NT2/D1 (cell line): ENCODE data around the gene TMEM151A.

Source experiments
- DNase-seq: peaks from one replicate; pipeline ENCODE4 v3.0.0-alpha.2; 2011; ENCODE audit warnings: low read depth, low spot score
- H3K27me3 ChIP-seq: 2 replicates; pipeline ENCODE4 v1.6.0; 2011; ENCODE audit warnings: mild to moderate bottlenecking; ENCODE audit not compliant: insufficient read length, insufficient read depth
- H3K36me3 ChIP-seq: 2 replicates; pipeline ENCODE4 v1.6.1; 2011; ENCODE audit warnings: mild to moderate bottlenecking, low read length, mixed read lengths; ENCODE audit not compliant: insufficient read depth, insufficient read length
- H3K4me1 ChIP-seq: 2 replicates; pipeline ENCODE4 v1.5.1; 2011; ENCODE audit not compliant: insufficient read depth, insufficient read length
- H3K4me3 ChIP-seq: 2 replicates; pipeline ENCODE4 v1.5.1; 2011; ENCODE audit warnings: low read depth; ENCODE audit not compliant: insufficient read length
- H3K9ac ChIP-seq: 2 replicates; pipeline ENCODE4 v1.6.0; 2011; ENCODE audit warnings: low read depth; ENCODE audit not compliant: insufficient read length
- H3K9me3 ChIP-seq: 2 replicates; pipeline ENCODE4 v1.5.1; 2011; ENCODE audit warnings: mild to moderate bottlenecking, low read length; ENCODE audit not compliant: insufficient read depth
- SUZ12 ChIP-seq: IDR thresholded peaks from 2 replicates; pipeline ENCODE4 v1.6.1; 2011; ENCODE audit not compliant: insufficient read length, insufficient read depth; ENCODE audit errors: extremely low read depth
- YY1 ChIP-seq: IDR thresholded peaks from 2 replicates; pipeline ENCODE4 v1.6.1; 2011; ENCODE audit not compliant: insufficient read length, insufficient read depth
- ZNF274 ChIP-seq: IDR thresholded peaks from 2 replicates; pipeline ENCODE4 v1.6.1; 2011; ENCODE audit warnings: mild to moderate bottlenecking, low read depth, low read length

TMEM151A gene

DNA sequence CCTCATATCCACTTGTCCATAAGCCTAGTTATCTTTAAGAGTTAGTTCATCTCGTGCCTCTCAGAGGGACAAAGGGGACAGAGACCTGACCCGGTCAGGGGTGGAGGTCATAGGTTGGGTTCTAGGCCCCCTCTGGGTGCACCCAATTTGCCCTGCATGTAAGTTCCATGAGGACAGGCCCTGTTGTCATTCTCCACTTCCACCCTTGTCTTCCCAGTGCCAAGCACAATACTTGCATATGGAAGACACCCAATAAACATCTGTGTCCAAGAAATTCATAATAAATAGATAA lies 1.4 kb upstream of the TMEM151A start:
- peaks cover 24% of the 10 kb centered on the region for H3K4me1 ChIP-seq
- peak overlapping the region; percentile 90 for H3K4me3 ChIP-seq
- H3K36me3 ChIP-seq: peaks cover 25% of the 10 kb centered on the region
- TF ChIP-seq ZNF274: no peak
- no peak for TF ChIP-seq SUZ12
- no peak for TF ChIP-seq YY1
- peaks cover 49% of the 10 kb centered on the region for H3K27me3 ChIP-seq
- H3K9ac ChIP-seq: no peak overlapping the region
- H3K9me3 ChIP-seq: no peaks in the 10 kb centered on the region
- DNase-seq: no peak

DNA sequence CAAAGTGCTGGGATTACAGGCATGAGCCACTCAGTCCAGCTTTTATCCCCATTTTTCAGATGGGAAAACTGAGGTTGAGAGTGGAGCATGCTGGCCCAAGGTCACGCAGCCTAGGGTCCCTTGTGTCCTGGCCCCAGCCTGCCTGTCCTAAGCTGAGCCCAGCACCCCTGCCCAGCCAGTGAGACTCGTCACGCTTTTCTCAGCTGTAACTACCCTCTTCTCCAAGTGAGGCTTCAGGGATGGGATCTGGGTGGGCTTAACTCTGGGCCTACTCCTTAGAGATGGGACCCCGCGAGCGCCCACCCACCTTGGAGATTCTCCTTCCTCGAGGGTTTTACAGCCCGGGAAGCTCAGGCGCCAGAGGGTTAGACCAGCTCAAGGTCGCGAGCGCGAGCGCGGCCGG lies 390 bp upstream of the TMEM151A start:
- no peak for DNase-seq
- Histone ChIP-seq H3K4me3 (peak overlapping the region; percentile 41), H3K36me3 (peaks cover 16% of the 10 kb centered on the region), H3K9ac (peak overlapping the region; percentile 73), H3K9me3 (no peaks in the 10 kb centered on the region), H3K27me3 (peaks cover 55% of the 10 kb centered on the region), H3K4me1 (peaks cover 30% of the 10 kb centered on the region)
- no peak for TF ChIP-seq YY1

DNA sequence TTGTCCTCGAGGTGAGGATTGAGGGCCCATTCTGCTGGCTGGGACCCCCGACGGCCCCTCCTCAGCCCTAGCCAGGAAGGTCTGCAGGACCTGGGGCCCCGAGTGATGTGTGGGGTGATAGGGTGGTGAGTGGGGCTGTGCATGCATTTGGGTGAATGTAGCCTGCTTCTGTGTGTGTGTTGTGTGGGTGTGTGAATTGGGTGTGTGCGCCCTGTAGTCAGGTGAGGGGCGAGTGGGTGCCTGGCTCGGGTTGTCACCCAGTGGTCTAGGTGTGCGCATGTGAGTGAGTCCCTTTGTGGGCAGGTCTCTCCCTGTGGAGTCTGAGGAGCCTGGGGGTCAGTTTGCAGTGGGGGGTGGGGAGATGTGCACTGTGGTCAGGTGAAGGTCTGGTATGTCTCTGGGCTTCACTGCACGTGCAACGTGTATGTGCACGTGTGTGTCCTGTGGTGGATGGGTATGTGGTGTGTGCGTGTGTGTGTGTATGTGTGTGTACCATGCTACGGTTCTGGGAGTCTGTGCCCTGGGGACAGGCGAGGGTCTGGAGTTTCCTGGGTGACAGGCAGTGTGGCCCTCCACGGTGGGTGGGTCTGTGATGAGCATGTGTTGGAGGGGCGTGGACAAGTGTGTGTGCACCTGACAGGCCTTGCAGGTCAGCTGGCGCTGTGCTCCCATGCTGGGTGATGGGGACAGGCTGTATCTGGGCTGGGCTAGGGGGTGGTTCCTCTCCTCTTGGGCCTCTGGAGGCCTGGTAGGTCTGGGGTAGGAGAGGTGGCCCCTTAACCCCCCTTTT lies 1.0 kb downstream of the TMEM151A start:
- Histone ChIP-seq H3K9me3 (no peaks in the 10 kb centered on the region), H3K4me3 (peak overlapping the region; percentile 10), H3K27me3 (peaks cover 55% of the 10 kb centered on the region), H3K36me3 (peaks cover 3% of the 10 kb centered on the region), H3K9ac (peak overlapping the region; percentile 26), H3K4me1 (peaks cover 37% of the 10 kb centered on the region)
- TF ChIP-seq ZNF274: no peak
- no peak for TF ChIP-seq SUZ12
- TF ChIP-seq YY1: no peak
- DNase-seq: no peak

DNA sequence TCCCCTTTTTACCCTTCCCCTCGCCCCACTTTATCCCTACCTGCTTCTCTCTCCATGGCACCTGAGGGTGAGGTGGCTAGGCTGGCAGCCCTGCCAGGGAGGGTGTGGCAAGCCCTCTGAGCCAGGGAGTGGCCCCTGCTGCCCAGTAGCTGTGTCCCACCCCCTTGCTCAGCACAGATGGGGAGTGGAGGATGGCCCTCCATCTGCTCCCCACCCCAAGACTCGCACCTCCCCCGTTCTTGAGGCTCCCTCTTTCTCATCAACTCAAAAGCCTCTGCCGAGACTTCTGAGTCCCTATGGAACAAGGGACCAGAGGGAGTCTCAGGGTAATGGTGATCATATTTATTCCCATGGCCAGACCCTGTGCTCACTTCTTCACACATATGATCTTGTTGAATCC lies 1.7 kb downstream of the TMEM151A start:
- H3K9ac ChIP-seq: no peak overlapping the region
- no peaks in the 10 kb centered on the region for H3K36me3 ChIP-seq
- TF ChIP-seq YY1 (no peak), SUZ12 (no peak), ZNF274 (no peak)
- no peak overlapping the region for H3K4me3 ChIP-seq
- peaks cover 55% of the 10 kb centered on the region for H3K27me3 ChIP-seq
- peaks cover 34% of the 10 kb centered on the region for H3K4me1 ChIP-seq
- no peak for DNase-seq
- no peaks in the 10 kb centered on the region for H3K9me3 ChIP-seq

DNA sequence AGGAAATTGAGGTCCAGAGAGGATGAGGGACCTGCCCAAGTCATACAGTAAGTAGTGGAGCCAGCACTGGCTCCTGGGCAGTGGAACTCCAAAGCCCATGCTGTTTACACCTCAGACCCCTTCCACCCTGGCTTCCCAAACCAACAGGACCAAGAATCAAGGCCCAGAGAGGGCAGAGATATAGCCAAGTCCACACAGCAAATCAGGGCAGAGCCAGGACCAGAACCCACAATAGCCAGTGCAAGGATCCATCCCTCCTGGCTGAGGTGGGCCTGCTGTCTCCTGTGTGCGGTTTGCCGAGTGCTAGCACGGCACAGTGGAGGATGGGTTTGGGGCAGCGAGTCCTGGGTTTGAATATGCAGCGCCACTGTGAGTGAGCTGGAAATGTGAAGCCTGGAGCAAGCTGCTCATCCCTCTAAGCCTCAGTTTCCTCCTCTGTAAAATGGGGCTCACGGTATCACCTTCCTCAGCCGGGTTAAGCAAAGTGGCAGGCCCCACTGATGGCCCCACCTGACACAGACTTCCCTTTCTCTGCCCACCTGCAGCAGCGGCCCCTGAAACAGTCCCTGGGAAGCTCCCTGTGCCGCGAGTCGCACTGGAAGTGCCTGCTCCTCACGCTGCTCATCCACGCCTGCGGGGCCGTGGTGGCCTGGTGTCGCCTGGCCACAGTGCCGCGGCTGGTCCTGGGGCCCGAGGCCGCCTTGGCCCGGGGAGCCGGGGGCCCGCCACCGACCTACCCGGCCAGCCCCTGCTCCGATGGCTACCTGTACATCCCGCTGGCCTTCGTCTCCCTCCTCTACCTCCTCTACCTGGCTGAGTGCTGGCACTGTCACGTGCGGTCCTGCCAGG lies 2.3 kb downstream of the TMEM151A start:
- TF ChIP-seq SUZ12 (no peak), ZNF274 (no peak), YY1 (no peak)
- peaks cover 55% of the 10 kb centered on the region for H3K27me3 ChIP-seq
- no peaks in the 10 kb centered on the region for H3K36me3 ChIP-seq
- no peaks in the 10 kb centered on the region for H3K9me3 ChIP-seq
- DNase-seq: no peak
- H3K4me3 ChIP-seq: no peak overlapping the region
- peaks cover 34% of the 10 kb centered on the region for H3K4me1 ChIP-seq
- H3K9ac ChIP-seq: no peak overlapping the region

DNA sequence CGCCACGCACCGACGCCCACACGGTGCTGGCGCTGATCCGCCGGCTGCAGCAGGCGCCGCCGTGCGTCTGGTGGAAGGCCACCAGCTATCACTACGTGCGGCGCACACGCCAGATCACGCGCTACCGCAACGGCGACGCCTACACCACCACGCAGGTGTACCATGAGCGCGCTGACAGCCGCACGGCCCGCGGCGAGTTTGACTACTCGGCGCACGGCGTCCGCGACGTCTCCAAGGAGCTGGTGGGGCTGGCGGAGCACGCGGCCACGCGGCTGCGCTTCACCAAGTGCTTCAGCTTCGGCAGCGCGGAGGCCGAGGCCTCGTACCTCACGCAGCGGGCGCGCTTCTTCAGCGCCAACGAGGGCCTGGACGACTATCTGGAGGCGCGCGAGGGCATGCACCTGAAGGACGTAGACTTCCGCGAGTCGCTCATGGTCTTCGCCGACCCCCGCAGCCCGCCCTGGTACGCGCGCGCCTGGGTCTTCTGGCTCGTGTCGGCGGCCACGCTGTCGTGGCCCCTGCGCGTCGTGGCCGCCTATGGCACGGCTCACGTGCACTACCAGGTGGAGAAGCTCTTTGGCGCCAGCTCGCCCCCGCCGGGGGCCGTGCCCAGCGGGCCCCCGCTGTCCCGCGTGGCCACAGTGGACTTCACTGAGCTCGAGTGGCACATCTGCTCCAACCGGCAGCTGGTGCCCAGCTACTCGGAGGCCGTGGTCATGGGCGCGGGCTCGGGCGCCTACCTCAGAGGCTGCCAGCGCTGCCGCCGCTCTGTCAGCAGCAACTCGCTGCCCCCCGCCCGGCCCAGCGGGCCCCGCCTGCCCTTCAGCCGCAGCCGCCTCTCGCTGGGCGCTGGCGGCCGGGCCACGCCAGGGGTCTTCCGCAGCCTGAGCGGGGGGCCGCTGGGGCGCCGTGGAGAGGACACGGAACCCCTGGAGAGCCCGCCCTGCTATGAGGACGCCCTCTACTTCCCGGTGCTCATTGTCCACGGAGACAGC lies 3.2 kb downstream of the TMEM151A start:
- no peaks in the 10 kb centered on the region for H3K9me3 ChIP-seq
- DNase-seq: no peak
- H3K27me3 ChIP-seq: peaks cover 51% of the 10 kb centered on the region
- TF ChIP-seq YY1: no peak
- TF ChIP-seq ZNF274: no peak
- no peak for TF ChIP-seq SUZ12
- H3K9ac ChIP-seq: no peak overlapping the region
- no peak overlapping the region for H3K4me3 ChIP-seq
- peaks cover 31% of the 10 kb centered on the region for H3K4me1 ChIP-seq
- H3K36me3 ChIP-seq: no peaks in the 10 kb centered on the region
